ENCODE measurements around the gene SMARCB1.

GRCh38 chr22:23779083-23779482, 7.7 kb upstream of the SMARCB1 start:
- TF ChIP-seq, protein P1, sequence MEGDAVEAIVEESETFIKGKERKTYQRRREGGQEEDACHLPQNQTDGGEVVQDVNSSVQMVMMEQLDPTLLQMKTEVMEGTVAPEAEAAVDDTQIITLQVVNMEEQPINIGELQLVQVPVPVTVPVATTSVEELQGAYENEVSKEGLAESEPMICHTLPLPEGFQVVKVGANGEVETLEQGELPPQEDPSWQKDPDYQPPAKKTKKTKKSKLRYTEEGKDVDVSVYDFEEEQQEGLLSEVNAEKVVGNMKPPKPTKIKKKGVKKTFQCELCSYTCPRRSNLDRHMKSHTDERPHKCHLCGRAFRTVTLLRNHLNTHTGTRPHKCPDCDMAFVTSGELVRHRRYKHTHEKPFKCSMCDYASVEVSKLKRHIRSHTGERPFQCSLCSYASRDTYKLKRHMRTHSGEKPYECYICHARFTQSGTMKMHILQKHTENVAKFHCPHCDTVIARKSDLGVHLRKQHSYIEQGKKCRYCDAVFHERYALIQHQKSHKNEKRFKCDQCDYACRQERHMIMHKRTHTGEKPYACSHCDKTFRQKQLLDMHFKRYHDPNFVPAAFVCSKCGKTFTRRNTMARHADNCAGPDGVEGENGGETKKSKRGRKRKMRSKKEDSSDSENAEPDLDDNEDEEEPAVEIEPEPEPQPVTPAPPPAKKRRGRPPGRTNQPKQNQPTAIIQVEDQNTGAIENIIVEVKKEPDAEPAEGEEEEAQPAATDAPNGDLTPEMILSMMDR (IDR thresholded peaks at IDR 0.05) = no peak
- no peak for TF ChIP-seq ZFX (IDR thresholded peaks at IDR 0.05; ENCODE audit: borderline replicate concordance)
